Large intestine (tissue), 3 donors: ENCODE measurements around the gene IFIT3. TPM values are rescaled to one million over a fixed set of nuclear protein-coding genes. Genes with fewer than 3 reads are reported as not detected.
A peak's percentile ranks its signal among the peaks of the same experiment; 100 is the strongest.
"Not testable (repeated sequence)": the region's sequence is repeated elsewhere in the genome, so short reads cannot be mapped to it uniquely, and the experiment has no call there.

ENCODE experiments used
- DNase-seq, 2 donors: peaks; one replicate each; pipeline versions ENCODE4 v3.0.0 to v3.0.0-alpha.2; 2013
- H3K27ac ChIP-seq: one replicate; pipeline ENCODE4 v1.5.1; 2013; ENCODE audit warnings: low read length
- H3K27me3 ChIP-seq: 2 replicates; pipeline ENCODE4 v1.6.1; 2013; ENCODE audit warnings: low read length; ENCODE audit not compliant: control insufficient read depth, insufficient read depth
- H3K36me3 ChIP-seq: 2 replicates; pipeline ENCODE4 v1.6.1; 2013; ENCODE audit warnings: low read length; ENCODE audit not compliant: control insufficient read depth, insufficient read depth
- H3K4me1 ChIP-seq: one replicate; pipeline ENCODE4 v1.6.1; 2013; ENCODE audit warnings: low read length; ENCODE audit not compliant: control insufficient read depth, insufficient read depth
- H3K4me3 ChIP-seq: one replicate; pipeline ENCODE4 v1.5.1; 2013; ENCODE audit warnings: low read length
- H3K9me3 ChIP-seq: one replicate; pipeline ENCODE4 v1.6.1; 2013; ENCODE audit warnings: mild to moderate bottlenecking, low read depth, low read length, moderate library complexity; ENCODE audit not compliant: control insufficient read depth
- whole genome bisulfite sequencing: methylation state at CpG from one replicate; pipeline ENCODE4 v1.1.5; 2013; ENCODE audit warnings: low lambda C conversion rate; ENCODE audit not compliant: insufficient coverage; 5-methylcytosine and 5-hydroxymethylcytosine counted together
- polyA plus RNA-seq: library from polyadenylated mRNA; unstranded; fragments of 120-200 nt; gene quantifications from one replicate; pipeline ENCODE4 v1.2.1, GENCODE V29; 2013

Gene IFIT3
- polyA plus RNA-seq, 1 donor: 24.0 TPM

DNA sequence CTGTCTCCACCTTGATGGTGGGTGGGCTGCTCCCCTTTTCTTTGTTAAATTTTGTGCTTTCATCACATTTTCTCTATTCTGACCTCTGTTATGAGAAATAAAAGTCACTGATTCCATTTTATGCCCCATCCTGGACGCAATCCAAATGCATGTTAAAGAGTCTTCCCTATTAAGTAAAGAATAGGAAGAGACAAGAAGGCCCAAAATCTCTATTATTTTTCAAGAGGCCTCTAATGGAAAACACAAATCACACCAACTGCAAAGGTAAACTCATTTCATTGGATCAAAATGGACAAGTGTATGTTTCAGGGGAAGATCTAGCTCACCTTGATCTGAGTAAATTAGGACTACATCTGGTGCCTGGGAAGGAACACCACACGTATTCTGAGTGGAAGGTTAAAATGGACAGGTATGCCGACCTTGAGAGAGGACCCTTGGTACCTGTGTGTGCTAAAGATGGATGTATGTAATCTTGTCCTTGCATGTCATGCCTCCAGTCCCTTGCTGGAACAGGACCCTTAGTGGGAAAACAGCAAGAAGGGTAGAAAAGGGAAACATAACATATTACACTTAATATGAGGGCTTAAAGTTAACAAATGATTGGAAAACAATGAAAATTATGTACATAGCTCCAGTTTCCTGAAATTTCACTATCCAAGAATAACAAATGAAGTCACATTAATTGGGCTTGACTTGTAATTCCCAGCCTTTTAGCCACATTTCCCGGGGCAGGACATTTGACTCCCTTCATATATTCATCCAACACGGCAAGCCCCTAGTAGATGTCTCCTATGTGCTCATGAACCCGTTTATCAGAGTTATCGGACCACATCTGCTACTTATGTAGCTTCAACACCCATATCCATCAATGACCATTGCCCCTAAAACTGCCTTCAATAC, 18.4 kb upstream of the IFIT3 start:
- no peak for DNase-seq
- Histone ChIP-seq H3K27me3 (no peaks in the 10 kb centered on the region), H3K27ac (no peak overlapping the region), H3K36me3 (peaks cover 11% of the 10 kb centered on the region), H3K9me3 (no peaks in the 10 kb centered on the region), H3K4me1 (no peaks in the 10 kb centered on the region), H3K4me3 (no peak overlapping the region)
- 100% methylated on average over 1 of the region's 7 CpGs for WGBS

DNA sequence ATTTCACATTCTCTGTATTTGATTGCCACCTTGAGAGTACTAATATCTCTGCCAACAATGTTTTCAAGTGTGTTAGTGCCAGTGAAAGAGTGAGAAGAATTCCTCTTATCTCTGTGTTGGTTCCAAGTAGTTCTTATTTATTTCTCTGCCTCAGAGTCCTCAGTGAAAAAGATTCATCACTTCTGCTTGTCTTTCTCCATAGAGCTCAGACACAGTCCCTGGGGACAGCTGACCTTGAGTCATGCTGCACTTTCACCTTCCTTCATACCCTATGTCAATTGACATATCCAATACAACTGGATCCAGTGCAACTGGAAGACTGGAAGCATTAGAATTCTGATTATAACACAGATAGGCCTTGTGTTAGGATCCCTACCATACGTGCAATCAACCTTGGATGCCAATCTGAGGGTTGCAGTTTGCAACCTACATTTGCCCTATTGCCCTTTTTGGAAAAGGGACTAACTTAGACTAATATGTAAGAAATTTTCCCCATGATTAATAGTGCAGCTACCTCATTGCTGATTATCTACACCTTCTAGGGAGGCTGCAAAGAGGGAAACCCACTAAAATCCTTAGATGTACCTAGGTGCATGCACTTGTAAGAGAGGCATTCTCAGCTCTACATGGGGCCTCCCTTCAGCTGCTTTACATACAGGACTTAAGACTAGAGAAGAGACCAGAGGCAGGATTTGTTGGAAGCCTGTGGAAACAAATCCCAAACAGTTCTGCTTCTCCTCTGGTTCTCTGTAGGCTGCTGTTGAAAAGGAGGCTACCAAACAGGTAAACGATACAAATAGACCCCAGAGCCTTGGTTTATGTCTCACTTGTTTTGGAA, 17.5 kb upstream of the IFIT3 start:
- no peak for DNase-seq
- Histone ChIP-seq H3K4me1 (no peaks in the 10 kb centered on the region), H3K9me3 (no peaks in the 10 kb centered on the region), H3K27me3 (no peaks in the 10 kb centered on the region), H3K36me3 (peaks cover 11% of the 10 kb centered on the region), H3K27ac (no peak overlapping the region), H3K4me3 (no peak overlapping the region)
- 89% methylated on average over 1 of the region's 2 CpGs for WGBS

DNA sequence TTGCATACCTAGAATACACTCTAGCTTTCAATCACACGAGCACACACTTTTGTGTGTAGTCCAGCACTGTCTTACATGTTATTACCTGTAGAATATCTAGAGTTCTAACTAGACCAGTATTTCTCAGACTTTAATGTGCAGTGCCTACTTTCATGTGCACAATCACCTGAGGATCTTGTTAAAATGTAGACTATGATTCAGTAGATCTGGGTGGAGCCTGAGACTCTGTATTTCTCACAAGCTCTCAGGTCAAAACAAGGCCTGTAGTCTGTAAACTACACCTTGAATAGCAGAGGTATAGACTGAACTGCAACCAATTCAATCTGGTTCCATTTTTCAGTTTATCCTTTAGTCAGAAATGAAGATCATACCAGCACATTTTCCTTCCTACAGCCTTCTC, 14.8 kb upstream of the IFIT3 start:
- Histone ChIP-seq H3K27me3 (no peaks in the 10 kb centered on the region), H3K36me3 (no peaks in the 10 kb centered on the region), H3K4me3 (no peak overlapping the region), H3K4me1 (no peaks in the 10 kb centered on the region), H3K27ac (no peak overlapping the region), H3K9me3 (no peaks in the 10 kb centered on the region)
- DNase-seq: no peak
- WGBS: 100% methylated on average over 1 of the region's 1 CpG

DNA sequence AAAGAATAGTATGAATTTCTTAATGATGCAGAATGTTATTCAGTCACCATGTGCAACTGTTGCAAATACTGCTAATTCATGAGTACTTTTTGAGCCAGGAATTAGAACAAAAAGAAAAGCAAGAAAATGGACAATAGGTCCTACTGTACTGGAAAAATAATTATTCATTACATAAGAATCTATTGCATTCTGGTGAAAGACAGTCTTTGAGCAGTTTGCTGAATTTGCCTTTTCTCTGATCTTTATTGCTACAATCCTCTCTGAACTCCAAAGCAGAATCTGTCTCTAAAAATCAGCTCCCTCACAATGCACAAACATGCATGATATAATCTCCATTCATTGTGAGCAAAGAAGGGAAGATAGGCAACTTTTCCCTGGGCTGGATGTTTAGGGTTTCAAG, 13.1 kb upstream of the IFIT3 start:
- H3K27me3 ChIP-seq: no peaks in the 10 kb centered on the region
- no peak overlapping the region for H3K27ac ChIP-seq
- no peaks in the 10 kb centered on the region for H3K4me1 ChIP-seq
- no peaks in the 10 kb centered on the region for H3K9me3 ChIP-seq
- no peak for DNase-seq
- no peaks in the 10 kb centered on the region for H3K36me3 ChIP-seq
- H3K4me3 ChIP-seq: no peak overlapping the region

DNA sequence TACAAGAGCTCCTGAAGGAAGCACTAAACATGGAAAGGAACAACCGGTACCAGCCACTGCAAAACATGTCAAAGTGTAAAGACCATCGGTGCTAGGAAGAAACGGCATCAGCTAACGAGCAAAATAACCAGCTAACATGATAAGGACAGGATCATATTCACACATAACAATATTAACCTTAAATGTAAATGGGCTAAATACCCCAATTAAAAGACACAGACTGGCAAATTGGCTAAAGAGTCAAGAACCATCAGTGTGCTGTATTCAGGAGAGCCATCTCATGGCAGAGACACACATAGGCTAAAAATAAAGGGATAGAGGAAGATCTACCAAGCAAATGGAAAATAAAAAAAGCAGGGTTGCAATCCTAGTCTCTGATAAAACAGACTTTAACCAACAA, 9.8 kb upstream of the IFIT3 start:
- H3K4me1 ChIP-seq, H3K4me3 ChIP-seq, H3K27me3 ChIP-seq, H3K9me3 ChIP-seq, DNase-seq, H3K27ac ChIP-seq, H3K36me3 ChIP-seq: not testable (repeated sequence)
- WGBS: 100% methylated on average over 1 of the region's 4 CpGs

DNA sequence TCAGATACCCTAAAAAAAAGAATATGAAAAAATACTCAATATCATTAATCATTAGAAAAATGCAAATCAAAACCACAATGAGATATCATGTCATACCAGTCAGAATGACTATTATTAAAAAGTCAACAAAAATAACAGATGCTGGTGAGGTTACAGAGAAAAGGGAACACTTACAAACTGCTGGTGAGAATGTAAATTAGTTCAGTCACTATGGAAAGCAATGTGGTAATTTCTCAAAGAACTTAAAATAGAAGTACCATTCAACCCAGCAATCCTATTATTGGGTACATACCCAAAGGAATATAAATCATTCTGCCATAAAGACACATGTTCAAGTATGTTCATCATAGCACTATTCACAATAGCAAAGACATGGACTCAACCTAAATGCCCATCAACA, 2.7 kb upstream of the IFIT3 start:
- DNase-seq: not testable (repeated sequence)

DNA sequence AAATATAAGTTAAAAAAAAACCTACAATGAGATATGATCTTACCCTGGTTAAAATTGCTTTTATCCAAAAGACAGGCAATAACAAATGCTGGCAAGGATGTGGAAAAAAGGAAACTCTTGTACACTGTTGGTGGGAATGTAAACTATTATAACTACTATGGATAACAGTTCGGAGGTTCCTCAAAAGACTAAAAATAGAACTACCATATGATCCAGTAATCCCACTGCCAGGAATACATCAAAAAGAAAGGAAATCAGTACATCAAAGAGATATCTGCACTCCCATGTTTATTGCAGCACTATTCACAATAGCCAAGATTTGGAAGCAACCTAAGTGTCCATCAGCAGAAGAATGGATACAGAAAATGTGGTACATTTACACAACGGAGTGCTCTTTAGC, 1.9 kb upstream of the IFIT3 start:
- no CpG with 5 or more reads among the region's 2 CpGs for WGBS
- not testable (repeated sequence) for H3K27me3 ChIP-seq, DNase-seq, H3K27ac ChIP-seq, H3K4me3 ChIP-seq, H3K36me3 ChIP-seq, H3K9me3 ChIP-seq
- H3K4me1 ChIP-seq: peaks cover 16% of the 10 kb centered on the region

More for the DNA sequence above, 2.7 kb upstream of the IFIT3 start:
- H3K27ac ChIP-seq, H3K36me3 ChIP-seq, H3K4me3 ChIP-seq, H3K27me3 ChIP-seq, H3K9me3 ChIP-seq: not testable (repeated sequence)
- peaks cover 12% of the 10 kb centered on the region for H3K4me1 ChIP-seq

DNA sequence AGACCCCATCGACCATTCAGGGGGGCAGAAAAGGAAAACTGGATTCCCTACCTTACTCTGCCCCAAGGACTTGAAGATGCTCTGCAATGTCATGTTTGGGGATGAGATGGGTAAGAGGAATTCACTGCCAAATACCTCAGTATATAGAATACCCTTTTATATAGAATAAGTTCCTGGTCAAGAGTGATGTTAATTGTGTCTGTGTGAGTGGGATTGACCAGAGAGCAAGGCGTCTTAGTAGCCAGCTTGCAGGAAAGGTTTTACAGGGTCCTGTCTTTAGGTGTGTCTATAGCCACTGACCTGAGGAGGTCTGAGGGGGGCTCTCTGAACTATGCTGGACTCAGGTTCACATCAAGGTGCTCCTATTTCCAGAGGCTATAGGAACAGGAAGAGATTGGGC, 1.4 kb downstream of the IFIT3 start:
- H3K4me3 ChIP-seq: no peak overlapping the region
- no CpG with 5 or more reads among the region's 2 CpGs for WGBS
- H3K4me1 ChIP-seq: peaks cover 39% of the 10 kb centered on the region
- H3K9me3 ChIP-seq: no peaks in the 10 kb centered on the region
- no peaks in the 10 kb centered on the region for H3K27me3 ChIP-seq
- DNase-seq: no peak
- no peaks in the 10 kb centered on the region for H3K36me3 ChIP-seq
- H3K27ac ChIP-seq: peak overlapping the region; percentile 76

DNA sequence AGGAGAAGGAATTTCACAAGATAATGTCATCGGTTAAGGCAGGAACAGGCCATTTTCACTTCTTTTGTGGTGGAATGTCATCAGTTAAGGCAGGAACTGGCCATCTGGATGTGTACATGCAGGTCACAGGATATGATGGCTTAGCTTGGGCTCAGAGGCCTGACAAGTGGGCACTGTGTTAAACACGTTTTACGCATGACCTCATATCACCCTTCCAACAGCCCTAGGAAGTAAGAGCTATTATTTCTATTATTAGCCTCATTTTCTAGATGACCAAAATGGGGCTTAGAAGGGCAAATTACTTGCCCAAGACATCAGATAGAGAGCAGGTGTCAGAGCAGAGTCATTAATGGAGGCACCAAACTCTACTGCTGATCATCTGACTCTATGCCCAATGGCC, 2.2 kb downstream of the IFIT3 start:
- DNase-seq, H3K4me3 ChIP-seq, H3K36me3 ChIP-seq, H3K9me3 ChIP-seq, H3K27me3 ChIP-seq: not testable (repeated sequence)
- Histone ChIP-seq H3K27ac (peak overlapping the region; percentile 13), H3K4me1 (peaks cover 45% of the 10 kb centered on the region)
- no CpG with 5 or more reads among the region's 3 CpGs for WGBS

DNA sequence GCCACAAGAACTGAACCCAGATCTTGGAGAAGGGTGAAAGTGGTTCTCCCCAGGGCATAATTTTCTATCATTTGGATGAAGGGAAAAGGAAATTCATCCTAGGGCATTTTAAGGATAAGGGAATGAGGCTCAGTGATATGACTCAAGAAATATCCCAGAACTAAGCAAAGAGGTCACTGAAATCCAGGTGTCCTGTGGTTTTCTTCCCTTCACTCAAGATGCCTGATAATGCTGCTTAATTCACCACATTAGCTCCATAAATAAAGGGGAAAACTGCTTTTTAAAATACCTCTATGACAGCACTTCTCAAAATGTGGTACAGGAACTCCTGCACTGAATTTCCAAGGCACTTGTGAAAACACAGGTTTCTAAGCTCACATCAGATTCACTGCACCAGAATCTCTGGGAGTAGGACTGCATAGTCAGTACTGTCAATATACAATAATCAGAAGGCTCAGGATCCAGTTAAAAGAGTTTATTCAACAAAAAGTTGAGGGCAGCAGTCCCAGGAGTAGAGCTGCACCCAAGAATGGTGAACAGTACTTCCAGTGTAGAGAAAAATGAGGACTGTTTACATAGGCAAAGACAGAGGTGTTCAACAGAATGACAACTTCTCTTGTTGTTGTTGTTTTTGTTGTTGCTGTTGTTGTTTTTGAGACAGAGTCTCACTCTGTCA, 2.9 kb downstream of the IFIT3 start:
- no peak for DNase-seq
- Histone ChIP-seq H3K9me3 (no peaks in the 10 kb centered on the region), H3K27ac (peak overlapping the region; percentile 42), H3K4me1 (peaks cover 49% of the 10 kb centered on the region), H3K4me3 (no peak overlapping the region), H3K36me3 (no peaks in the 10 kb centered on the region), H3K27me3 (no peaks in the 10 kb centered on the region)
